Uterus (tissue), 4 donors: ENCODE results near the gene PLCL2. TPM values are rescaled to one million over a fixed set of nuclear protein-coding genes. Genes with fewer than 3 reads are reported as not detected.

Source experiments
- DNase-seq, 2 donors: peaks; one replicate each; pipeline ENCODE4 v3.0.0-alpha.2; 2019 to 2020
- H3K27ac ChIP-seq, 2 donors: fragments of 200-600 bp; sonication (generic); 1 replicate in 1 of 2; 2 replicates in 1 of 2; pipeline ENCODE4 v1.5.1; 2016 to 2018
- H3K27me3 ChIP-seq, 2 donors: fragments of 200-600 bp; sonication (generic); one replicate each; pipeline ENCODE4 v1.5.1; 2018 to 2019; ENCODE audit warnings: control low read depth in 1 of 2
- H3K36me3 ChIP-seq, 2 donors: fragments of 200-600 bp; sonication (generic); one replicate each; pipeline ENCODE4 v1.5.1; 2019; ENCODE audit warnings: control low read depth in 1 of 2
- H3K4me1 ChIP-seq, 2 donors: fragments of 200-600 bp; sonication (generic); one replicate each; pipeline ENCODE4 v1.5.1; 2018 to 2019; ENCODE audit warnings: control low read depth in 1 of 2
- H3K4me3 ChIP-seq, 2 donors: fragments of 200-600 bp; sonication (generic); 1 replicate in 1 of 2; 2 replicates in 1 of 2; pipeline ENCODE4 v1.5.1; 2018 to 2019; ENCODE audit warnings: mild to moderate bottlenecking in 1 of 2
- H3K9me3 ChIP-seq, 2 donors: fragments of 200-600 bp; sonication (generic); one replicate each; pipeline ENCODE4 v1.5.1; 2019; ENCODE audit warnings: control low read depth in 1 of 2
- POLR2A ChIP-seq, 2 donors: fragments of 450-650 bp; IDR thresholded peaks; one replicate each; pipeline ENCODE4 v1.6.1; 2016; ENCODE audit warnings: antibody characterized with exemption in 2 of 2, mild to moderate bottlenecking in 1 of 2, moderate library complexity in 1 of 2
- intact Hi-C: fragments of 100-400 bp; cut with DNase I; formaldehyde crosslinking; loops from one replicate; pipeline ENCODE4 v1.15.1; 2023; ENCODE audit warnings: low total_unique reads
- total RNA-seq, 4 donors: library from RNA; depleted of rRNA in 3 of 4; stranded (reverse); fragments of >200 nt in 3 of 4; gene quantifications; one replicate each; pipeline versions ENCODE4 v1.1.0 to v1.2.4, GENCODE V29; 2014 to 2023
- TF ChIP-seq, protein P1 (sequence below), 4 experiments: fragments of 200-600 bp in 2 of 4; fragments of 450-650 bp in 2 of 4; sonication (generic) in 2 of 4; IDR thresholded peaks; one replicate each; pipeline ENCODE4 v1.5.1; 2016 to 2019; ENCODE audit warnings: antibody characterized with exemption in 4 of 4, mild to moderate bottlenecking in 2 of 4, moderate library complexity in 1 of 4
- donor health status: DM: yes; HTN: yes; CAD: no.

Gene PLCL2
- total RNA-seq, 4 donors from 2014 or later, result 9.7 to 63.0 (median 19.5) TPM

DNA sequence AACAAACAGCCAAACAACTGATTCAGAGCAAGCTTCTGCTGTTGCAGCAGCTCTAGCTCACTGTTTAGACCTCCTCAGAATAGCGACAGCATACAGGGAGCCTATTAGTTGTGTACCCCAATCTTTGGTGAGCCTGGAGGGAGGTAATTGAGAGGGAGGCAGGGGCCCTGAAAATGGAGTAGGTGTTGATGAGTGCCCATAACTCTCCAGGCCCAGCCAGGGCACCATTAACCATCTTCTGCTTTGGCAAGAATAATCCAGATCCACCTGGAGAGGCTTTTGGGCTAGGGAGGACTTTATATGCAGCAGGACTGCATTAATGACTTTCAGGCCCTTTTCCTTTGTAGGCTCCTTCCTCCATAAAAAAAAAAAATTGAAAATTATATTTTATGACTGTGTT is 20.9 kb downstream of the PLCL2 start:
- no peaks in the 10 kb centered on the region for H3K36me3 ChIP-seq
- intact Hi-C loops, result no loop called here
- TF ChIP-seq, protein P1, sequence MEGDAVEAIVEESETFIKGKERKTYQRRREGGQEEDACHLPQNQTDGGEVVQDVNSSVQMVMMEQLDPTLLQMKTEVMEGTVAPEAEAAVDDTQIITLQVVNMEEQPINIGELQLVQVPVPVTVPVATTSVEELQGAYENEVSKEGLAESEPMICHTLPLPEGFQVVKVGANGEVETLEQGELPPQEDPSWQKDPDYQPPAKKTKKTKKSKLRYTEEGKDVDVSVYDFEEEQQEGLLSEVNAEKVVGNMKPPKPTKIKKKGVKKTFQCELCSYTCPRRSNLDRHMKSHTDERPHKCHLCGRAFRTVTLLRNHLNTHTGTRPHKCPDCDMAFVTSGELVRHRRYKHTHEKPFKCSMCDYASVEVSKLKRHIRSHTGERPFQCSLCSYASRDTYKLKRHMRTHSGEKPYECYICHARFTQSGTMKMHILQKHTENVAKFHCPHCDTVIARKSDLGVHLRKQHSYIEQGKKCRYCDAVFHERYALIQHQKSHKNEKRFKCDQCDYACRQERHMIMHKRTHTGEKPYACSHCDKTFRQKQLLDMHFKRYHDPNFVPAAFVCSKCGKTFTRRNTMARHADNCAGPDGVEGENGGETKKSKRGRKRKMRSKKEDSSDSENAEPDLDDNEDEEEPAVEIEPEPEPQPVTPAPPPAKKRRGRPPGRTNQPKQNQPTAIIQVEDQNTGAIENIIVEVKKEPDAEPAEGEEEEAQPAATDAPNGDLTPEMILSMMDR (IDR thresholded peaks at IDR 0.05), result no peak
- no peak for TF ChIP-seq POLR2A (IDR thresholded peaks at IDR 0.05)
- DNase-seq, result no peak
- H3K27ac ChIP-seq, result peak overlapping the region; percentile 4 to 58
- no peaks in the 10 kb centered on the region for H3K27me3 ChIP-seq
- H3K4me1 ChIP-seq, result no peaks in the 10 kb centered on the region
- no peak overlapping the region for H3K4me3 ChIP-seq
- H3K9me3 ChIP-seq, result no peaks in the 10 kb centered on the region

DNA sequence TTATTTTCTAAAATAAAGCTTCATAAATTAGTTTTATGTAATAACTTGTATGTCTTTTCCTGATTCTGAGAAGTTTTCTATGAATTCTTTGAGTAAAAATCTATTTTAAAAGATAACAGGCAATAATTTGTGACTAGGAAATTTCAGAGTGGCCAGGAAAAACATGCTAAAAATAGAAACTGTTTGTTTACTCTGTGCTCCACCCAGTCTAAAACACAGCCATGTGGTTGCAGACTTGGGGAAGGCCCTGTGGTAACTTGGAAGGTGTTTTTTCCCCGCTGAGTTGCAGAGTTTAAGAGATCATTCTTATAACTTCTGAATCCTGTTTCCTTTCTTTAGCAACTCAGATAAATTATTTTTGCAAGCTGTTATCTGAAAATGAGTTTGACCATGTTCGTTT is 21.9 kb downstream of the PLCL2 start:
- H3K4me3 ChIP-seq, result no peak overlapping the region
- peak overlapping the region; percentile 18 to 58 for H3K27ac ChIP-seq
- TF ChIP-seq, protein P1 (IDR thresholded peaks at IDR 0.05), result no peak
- TF ChIP-seq POLR2A (IDR thresholded peaks at IDR 0.05), result no peak
- no peaks in the 10 kb centered on the region for H3K27me3 ChIP-seq
- no peaks in the 10 kb centered on the region for H3K36me3 ChIP-seq
- H3K9me3 ChIP-seq, result no peaks in the 10 kb centered on the region
- intact Hi-C loops, result no loop called here
- H3K4me1 ChIP-seq, result no peaks in the 10 kb centered on the region
- DNase-seq, result no peak

DNA sequence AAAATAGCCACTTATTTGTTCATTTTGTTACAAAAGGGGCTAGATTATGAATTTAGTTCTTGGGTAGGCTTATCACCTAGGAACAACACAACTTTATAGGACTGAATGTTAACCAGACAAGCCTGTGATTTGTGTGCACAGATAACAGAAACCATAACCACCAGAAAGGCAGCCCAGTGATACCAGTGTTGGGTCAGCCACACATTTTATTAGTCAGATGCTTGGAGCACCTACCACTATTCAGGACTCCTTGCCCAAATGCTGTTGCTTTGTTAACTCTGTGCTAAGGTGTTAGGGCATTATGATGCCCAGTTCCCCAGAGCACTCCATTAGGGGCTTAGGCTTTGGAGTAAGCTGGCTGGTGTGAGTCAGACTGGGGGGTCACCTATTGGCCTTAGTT is 22.5 kb downstream of the PLCL2 start:
- Histone ChIP-seq H3K4me3 (no peak overlapping the region), H3K27ac (peak overlapping the region; percentile 18 to 58), H3K9me3 (no peaks in the 10 kb centered on the region), H3K4me1 (no peaks in the 10 kb centered on the region), H3K27me3 (no peaks in the 10 kb centered on the region), H3K36me3 (no peaks in the 10 kb centered on the region)
- no peak for DNase-seq
- intact Hi-C loops, result no loop called here
- TF ChIP-seq, protein P1 (IDR thresholded peaks at IDR 0.05), result no peak
- no peak for TF ChIP-seq POLR2A (IDR thresholded peaks at IDR 0.05)

DNA sequence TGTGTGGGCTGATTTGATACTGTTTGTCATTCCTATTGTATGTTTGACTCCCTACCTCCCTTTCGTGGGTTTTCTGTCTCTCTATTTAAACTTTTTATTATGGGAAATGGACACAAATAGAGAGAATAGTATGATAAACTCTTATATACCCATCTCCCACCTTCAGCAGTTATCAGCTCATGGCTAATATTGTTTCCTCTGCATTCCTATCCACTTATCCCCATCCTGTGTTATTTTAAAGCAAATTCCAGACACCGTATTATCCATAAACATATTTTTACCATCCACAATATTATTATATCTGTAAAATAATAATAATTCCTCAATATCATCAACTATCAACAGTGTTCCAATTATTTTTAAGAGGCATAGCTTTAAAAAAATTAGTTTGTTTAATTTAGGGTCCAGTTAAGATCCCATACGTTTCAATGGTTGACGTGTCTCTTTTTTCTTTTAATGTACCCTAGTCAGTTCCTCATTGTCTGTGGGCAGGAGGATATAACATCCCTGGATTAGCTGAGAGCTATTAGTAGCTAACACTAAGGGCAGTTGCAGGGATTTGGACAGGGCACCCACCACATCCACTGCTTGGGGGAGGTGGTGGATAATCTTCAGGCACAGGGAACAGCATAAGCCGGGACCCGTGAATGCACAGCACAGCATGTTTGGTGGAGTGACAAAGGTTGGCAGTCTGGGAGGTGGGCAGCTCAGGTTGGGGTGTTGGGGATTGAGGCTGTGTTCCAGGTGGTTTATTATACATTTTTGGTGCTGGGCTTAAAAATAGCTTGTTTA is 23.5 kb downstream of the PLCL2 start:
- no peak for DNase-seq
- Histone ChIP-seq H3K27ac (peak overlapping the region in 1 of 2 donors; percentile 58), H3K36me3 (no peaks in the 10 kb centered on the region), H3K27me3 (no peaks in the 10 kb centered on the region), H3K4me1 (no peaks in the 10 kb centered on the region), H3K4me3 (no peak overlapping the region), H3K9me3 (no peaks in the 10 kb centered on the region)
- TF ChIP-seq, protein P1 (IDR thresholded peaks at IDR 0.05), result no peak
- TF ChIP-seq POLR2A (IDR thresholded peaks at IDR 0.05), result no peak
- intact Hi-C loops, result no loop called here

DNA sequence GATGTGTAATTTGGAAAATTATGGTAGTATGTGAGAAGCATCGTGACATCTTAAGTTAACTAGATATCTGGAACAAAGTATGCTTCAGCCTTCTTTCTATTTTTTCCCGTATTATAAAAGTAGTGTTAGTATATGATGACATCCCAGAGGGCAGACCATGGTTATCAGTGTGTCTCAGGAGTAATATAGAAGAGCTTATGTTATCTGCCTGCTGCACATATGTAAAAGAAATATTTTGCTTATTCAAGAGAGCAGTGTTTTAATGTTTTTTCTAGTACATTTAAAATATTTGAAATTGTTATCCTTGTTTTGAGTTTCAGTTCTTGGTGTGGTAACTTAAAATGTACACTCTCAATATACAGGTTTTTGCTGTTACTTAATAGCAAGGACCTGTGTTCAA is 24.1 kb downstream of the PLCL2 start:
- Histone ChIP-seq H3K27ac (no peak overlapping the region), H3K4me1 (no peaks in the 10 kb centered on the region), H3K27me3 (no peaks in the 10 kb centered on the region), H3K36me3 (no peaks in the 10 kb centered on the region), H3K4me3 (no peak overlapping the region), H3K9me3 (no peaks in the 10 kb centered on the region)
- TF ChIP-seq, protein P1 (IDR thresholded peaks at IDR 0.05), result no peak
- TF ChIP-seq POLR2A (IDR thresholded peaks at IDR 0.05), result no peak
- no peak for DNase-seq
- intact Hi-C loops, result no loop called here
